SK-N-SH (cell line): ENCODE measurements around the gene ASS1. TPM values are rescaled to one million over a fixed set of nuclear protein-coding genes. Genes with fewer than 3 reads are reported as not detected.
A peak's percentile ranks its signal among the peaks of the same experiment; 100 is the strongest.

ENCODE experiments used
- CTCF ChIA-PET: fragments of 300-600, 350-600 bp; formaldehyde crosslinking; extraction: SDS; loops from one replicate; lab custom pipeline; 2021; lab: Yijun Ruan, JAX
- POLR2A ChIA-PET: fragments of 350-600 bp; sonication (Branson Sonifier 250); formaldehyde crosslinking; extraction: SDS; loops from one replicate; lab custom pipeline; 2020; ENCODE audit warnings: antibody characterized with exemption, inconsistent platforms; lab: Yijun Ruan, JAX
- DNase-seq: peaks from one replicate; pipeline ENCODE4 v3.0.0; 2012
- H2AFZ ChIP-seq: fragments of 200-600 bp; sonication (generic); 2 replicates; pipeline ENCODE4 v1.8.1; 2016; ENCODE audit warnings: antibody characterized with exemption, mild to moderate bottlenecking, low read depth
- H3F3A ChIP-seq: fragments of 200-600 bp; sonication (generic); replicated peaks from 2 replicates; pipeline ENCODE3; 2016; ENCODE audit warnings: antibody characterized with exemption, mild to moderate bottlenecking; ENCODE audit not compliant: insufficient read depth
- H3K27ac ChIP-seq, 2 experiments: fragments of 200-500 bp in 1 of 2; fragments of 200-600 bp in 1 of 2; sonication (Bioruptor generic) in 1 of 2; sonication (generic), shearing (Covaris generic) in 1 of 2; 2 replicates each; pipeline versions ENCODE4 v1.5.1 to v1.6.1; 2014 to 2016; ENCODE audit warnings: low read depth in 2 of 2, inconsistent platforms in 1 of 2, low read length in 1 of 2, mild to moderate bottlenecking in 1 of 2, mixed read lengths in 1 of 2
- H3K27me3 ChIP-seq: fragments of 200-600 bp; sonication (generic), shearing (Covaris generic); 2 replicates; pipeline ENCODE4 v1.6.1; 2016; ENCODE audit warnings: mixed run types; ENCODE audit not compliant: insufficient read depth
- H3K36me3 ChIP-seq, 2 experiments: fragments of 200-500 bp in 1 of 2; fragments of 200-600 bp in 1 of 2; sonication (Bioruptor generic) in 1 of 2; sonication (generic) in 1 of 2; replicated peaks in 1 of 2; 2 replicates each; pipeline versions ENCODE3 to v1.5.1; 2014 to 2016; ENCODE audit warnings: low read length in 1 of 2, mild to moderate bottlenecking in 1 of 2; ENCODE audit not compliant: insufficient read depth in 2 of 2, control insufficient read depth in 1 of 2
- H3K4me1 ChIP-seq, 2 experiments: fragments of 200-500 bp in 1 of 2; fragments of 200-600 bp in 1 of 2; sonication (Bioruptor generic) in 1 of 2; sonication (generic), shearing (Covaris generic) in 1 of 2; 2 replicates each; pipeline versions ENCODE4 v1.5.1 to v1.6.1; 2014 to 2016; ENCODE audit warnings: low read depth in 1 of 2, low read length in 1 of 2, mixed run types in 1 of 2; ENCODE audit not compliant: insufficient read depth in 2 of 2, control insufficient read depth in 1 of 2
- H3K4me2 ChIP-seq: fragments of 200-600 bp; sonication (generic), shearing (Covaris generic); 2 replicates; pipeline ENCODE4 v1.6.1; 2017; ENCODE audit warnings: mixed run types
- H3K4me3 ChIP-seq, 2 experiments: fragments of 200-500 bp in 1 of 2; fragments of 200-600 bp in 1 of 2; sonication (Bioruptor generic) in 1 of 2; sonication (generic), shearing (Covaris generic) in 1 of 2; 2 replicates each; pipeline versions ENCODE4 v1.5.1 to v1.8.1; 2014 to 2016; ENCODE audit warnings: low read depth in 2 of 2, inconsistent platforms in 1 of 2, low read length in 1 of 2, mild to moderate bottlenecking in 1 of 2, mixed read lengths in 1 of 2, moderate library complexity in 1 of 2
- H3K79me2 ChIP-seq: fragments of 200-600 bp; sonication (generic); 2 replicates; pipeline ENCODE4 v1.8.1; 2017; ENCODE audit warnings: mild to moderate bottlenecking; ENCODE audit not compliant: insufficient read depth
- H3K9ac ChIP-seq: fragments of 200-600 bp; sonication (generic); 2 replicates; pipeline ENCODE4 v1.6.1; 2017; ENCODE audit warnings: mixed run types
- H3K9me2 ChIP-seq: fragments of 200-600 bp; sonication (generic); 2 replicates; pipeline ENCODE4 v1.6.1; 2017; ENCODE audit warnings: mixed run types
- H3K9me3 ChIP-seq: fragments of 200-600 bp; sonication (generic); 2 replicates; pipeline ENCODE4 v1.6.1; 2017; ENCODE audit warnings: mixed run types, mild to moderate bottlenecking, moderate library complexity
- H4K20me1 ChIP-seq: fragments of 200-600 bp; sonication (generic); 2 replicates; pipeline ENCODE4 v1.6.1; 2017; ENCODE audit warnings: mild to moderate bottlenecking, mixed run types; ENCODE audit not compliant: insufficient read depth
- EP300 ChIP-seq, 2 experiments: IDR thresholded peaks; 2 replicates each; pipeline versions ENCODE4 v1.4.0 to v1.6.1; 2012; ENCODE audit warnings: borderline replicate concordance in 1 of 2, low read depth in 1 of 2, low read length in 1 of 2
- EZH2phosphoT487 ChIP-seq: fragments of 200-600 bp; sonication (generic); IDR thresholded peaks from 2 replicates; pipeline ENCODE4 v1.6.1; 2017; ENCODE audit warnings: low read depth, mixed run types, mild to moderate bottlenecking, antibody characterized with exemption, moderate library complexity, borderline replicate concordance
- FOXJ3 ChIP-seq: sonication (generic); formaldehyde crosslinking; IDR thresholded peaks from 2 replicates; pipeline ENCODE4 v1.5.1; 2020; ENCODE audit warnings: mild to moderate bottlenecking, missing genetic modification reagents
- GABPA ChIP-seq: IDR thresholded peaks from 2 replicates; pipeline ENCODE4 v1.4.0; 2012; ENCODE audit warnings: low read depth, mild to moderate bottlenecking
- GATA2 ChIP-seq: sonication (generic); formaldehyde crosslinking; IDR thresholded peaks from 2 replicates; pipeline ENCODE4 v1.5.0; 2020; ENCODE audit warnings: mild to moderate bottlenecking, missing genetic modification reagents
- JUND ChIP-seq: IDR thresholded peaks from 2 replicates; pipeline ENCODE4 v1.4.0; 2012
- MAX ChIP-seq: IDR thresholded peaks from 2 replicates; pipeline ENCODE4 v1.4.0; 2012; ENCODE audit warnings: low read depth
- MEF2A ChIP-seq: IDR thresholded peaks from 2 replicates; pipeline ENCODE4 v1.4.0; 2012; ENCODE audit warnings: low read depth, borderline replicate concordance
- NRF1 ChIP-seq: IDR thresholded peaks from 2 replicates; pipeline ENCODE4 v1.6.1; 2012; ENCODE audit warnings: low read depth, mild to moderate bottlenecking, low read length
- POLR2AphosphoS5 ChIP-seq: IDR thresholded peaks from 2 replicates; pipeline ENCODE4 v1.6.1; 2012; ENCODE audit warnings: low read depth, low read length
- RAD21 ChIP-seq: IDR thresholded peaks from 2 replicates; pipeline ENCODE4 v1.6.1; 2012; ENCODE audit warnings: mild to moderate bottlenecking, low read length
- RCOR1 ChIP-seq: fragments of 150-350 bp; IDR thresholded peaks from 2 replicates; pipeline ENCODE4 v1.6.1; 2017; ENCODE audit warnings: antibody characterized with exemption, low read length
- RFX5 ChIP-seq: IDR thresholded peaks from 2 replicates; pipeline ENCODE4 v1.6.1; 2012; ENCODE audit warnings: mild to moderate bottlenecking, improper control_type of control experiment, low read length
- RXRA ChIP-seq: IDR thresholded peaks from 2 replicates; pipeline ENCODE4 v1.4.0; 2012; ENCODE audit warnings: low read depth, mild to moderate bottlenecking, borderline replicate concordance
- SMC3 ChIP-seq: IDR thresholded peaks from 2 replicates; pipeline ENCODE4 v1.6.1; 2012; ENCODE audit warnings: low read depth, low read length, improper control_type of control experiment
- TAF1 ChIP-seq: IDR thresholded peaks from 2 replicates; pipeline ENCODE4 v1.6.1; 2012; ENCODE audit warnings: low read depth, mild to moderate bottlenecking, low read length, moderate library complexity, borderline replicate concordance
- TCF12 ChIP-seq: IDR thresholded peaks from 2 replicates; pipeline ENCODE4 v1.4.0; 2012
- TEAD4 ChIP-seq: IDR thresholded peaks from 2 replicates; pipeline ENCODE4 v1.4.0; 2012; ENCODE audit warnings: mild to moderate bottlenecking, borderline replicate concordance; ENCODE audit not compliant: insufficient read depth
- USF2 ChIP-seq: fragments of 150-350 bp; IDR thresholded peaks from 2 replicates; pipeline ENCODE4 v1.6.1; 2017; ENCODE audit warnings: antibody characterized with exemption, low read length, low read depth, borderline replicate concordance
- ZBTB33 ChIP-seq: IDR thresholded peaks from 2 replicates; pipeline ENCODE4 v1.4.0; 2012; ENCODE audit warnings: low read depth, borderline replicate concordance
- WGBS: methylation state at CpG from one replicate; pipeline ENCODE4 v1.1.6; 2017; ENCODE audit warnings: low lambda C conversion rate; 5-methylcytosine and 5-hydroxymethylcytosine counted together
- polyA plus RNA-seq, 3 experiments: library from polyadenylated mRNA; depleted of rRNA; stranded (reverse); fragments of >200 nt; gene quantifications; 2 replicates each; pipeline ENCODE4 v1.2.3, GENCODE V29; 2012

The ASS1 gene
- polyA plus RNA-seq, 1 of the 3 experiments (the other 2 are of a cell fraction) = 0.59 TPM

GRCh38 chr9:130443840-130444492 lies 795 bp upstream of the ASS1 start:
- no peak overlapping the region for H3K4me2 ChIP-seq
- H3K9me2 ChIP-seq = no peaks in the 10 kb centered on the region
- H4K20me1 ChIP-seq = no peaks in the 10 kb centered on the region
- CTCF ChIA-PET = interaction anchor here (1.0 to 1.4 kb wide), 2 partner anchors 9 to 10 kb away, joined by 3 to 6 read pairs; no protein-coding TSS in a partner anchor
- POLR2A ChIA-PET = no interaction called here
- H3K9ac ChIP-seq = no peak overlapping the region
- no peak overlapping the region for H2AFZ ChIP-seq
- H3K27ac ChIP-seq = no peak overlapping the region
- H3K4me3 ChIP-seq = no peak overlapping the region
- H3F3A ChIP-seq = no peaks in the 10 kb centered on the region
- DNase-seq = no peak
- H3K9me3 ChIP-seq = no peaks in the 10 kb centered on the region
- no peak for TF ChIP-seq GABPA
- TF ChIP-seq USF2 = no peak
- no peak for TF ChIP-seq EP300 (IDR thresholded peaks at IDR 0.05; ENCODE audit: borderline replicate concordance in 1 of 2, low read depth in 1 of 2, low read length in 1 of 2)
- no peak for TF ChIP-seq RFX5
- TF ChIP-seq NRF1 = no peak
- TF ChIP-seq TAF1 = no peak
- TF ChIP-seq TEAD4 = no peak
- TF ChIP-seq MEF2A = no peak
- TF ChIP-seq MAX = no peak
- TF ChIP-seq JUND = no peak
- no peak for TF ChIP-seq FOXJ3 (CRISPR knock-in tag)
- TF ChIP-seq ZBTB33 = no peak
- TF ChIP-seq, all 33 proteins: peak for 0
- Histone ChIP-seq H3K27me3 (no peaks in the 10 kb centered on the region), H3K79me2 (no peaks in the 10 kb centered on the region), H3K4me1 (peaks cover 9 to 35% of the 10 kb centered on the region in 2 experiments; a peak in 2 of 4 replicates), H3K36me3 (no peaks in the 10 kb centered on the region)
- WGBS = 91% methylated on average over 13 of the region's 14 CpGs

- Histone ChIP-seq H3K27ac (peak overlapping the region in 1 of 2 experiments; percentile 91; a peak in 2 of 4 replicates), H2AFZ (no peak overlapping the region), H4K20me1 (no peaks in the 10 kb centered on the region), H3K4me2 (no peak overlapping the region), H3K36me3 (no peaks in the 10 kb centered on the region), H3K9me2 (no peaks in the 10 kb centered on the region), H3K27me3 (no peaks in the 10 kb centered on the region), H3F3A (no peaks in the 10 kb centered on the region), H3K79me2 (no peaks in the 10 kb centered on the region), H3K4me3 (no peak overlapping the region), H3K9ac (no peak overlapping the region), H3K9me3 (no peaks in the 10 kb centered on the region), H3K4me1 (peaks cover 9 to 47% of the 10 kb centered on the region in 2 experiments; a peak in 2 of 4 replicates)
- ChIA-PET POLR2A (no interaction called here), CTCF (interaction anchor here (1.6 to 5.2 kb wide), 3 partner anchors 10 to 237 kb away, joined by 4 to 38 read pairs (median 9); no protein-coding TSS in a partner anchor)
- 74% methylated on average over 17 of the region's 30 CpGs for WGBS
- DNase-seq = no peak
- TF ChIP-seq SMC3 (no peak), USF2 (no peak), GATA2 (CRISPR knock-in tag) (no peak), GABPA (no peak), TAF1 (no peak), TCF12 (no peak), RXRA (no peak), RAD21 (no peak), RCOR1 (no peak), EZH2phosphoT487 (no peak), POLR2AphosphoS5 (no peak), MAX (no peak)
These were observed 665 bp downstream of the ASS1 start for GRCh38 chr9:130445268-130445983.
